ENCODE results near the gene ATP1A4.

DNA sequence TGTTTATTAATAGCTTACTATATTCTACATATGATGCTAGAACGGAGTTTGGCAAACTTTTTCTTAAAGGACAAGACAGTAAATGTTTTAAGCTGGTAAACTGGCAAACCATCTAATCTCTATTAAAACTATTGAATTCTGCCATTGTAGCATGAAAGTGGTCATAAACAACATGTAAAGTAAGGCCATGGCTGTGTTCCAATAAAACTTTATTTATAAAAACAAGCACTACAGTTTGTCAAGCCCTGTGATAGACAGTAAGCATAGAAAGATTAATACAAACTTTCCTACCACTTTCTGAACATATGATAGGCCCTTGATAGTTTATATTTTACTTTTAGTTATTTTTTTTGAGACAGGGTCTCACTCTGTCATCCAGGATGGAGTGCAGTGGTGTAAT, 76.2 kb downstream of the ATP1A4 start:
- TF ChIP-seq, protein P1, sequence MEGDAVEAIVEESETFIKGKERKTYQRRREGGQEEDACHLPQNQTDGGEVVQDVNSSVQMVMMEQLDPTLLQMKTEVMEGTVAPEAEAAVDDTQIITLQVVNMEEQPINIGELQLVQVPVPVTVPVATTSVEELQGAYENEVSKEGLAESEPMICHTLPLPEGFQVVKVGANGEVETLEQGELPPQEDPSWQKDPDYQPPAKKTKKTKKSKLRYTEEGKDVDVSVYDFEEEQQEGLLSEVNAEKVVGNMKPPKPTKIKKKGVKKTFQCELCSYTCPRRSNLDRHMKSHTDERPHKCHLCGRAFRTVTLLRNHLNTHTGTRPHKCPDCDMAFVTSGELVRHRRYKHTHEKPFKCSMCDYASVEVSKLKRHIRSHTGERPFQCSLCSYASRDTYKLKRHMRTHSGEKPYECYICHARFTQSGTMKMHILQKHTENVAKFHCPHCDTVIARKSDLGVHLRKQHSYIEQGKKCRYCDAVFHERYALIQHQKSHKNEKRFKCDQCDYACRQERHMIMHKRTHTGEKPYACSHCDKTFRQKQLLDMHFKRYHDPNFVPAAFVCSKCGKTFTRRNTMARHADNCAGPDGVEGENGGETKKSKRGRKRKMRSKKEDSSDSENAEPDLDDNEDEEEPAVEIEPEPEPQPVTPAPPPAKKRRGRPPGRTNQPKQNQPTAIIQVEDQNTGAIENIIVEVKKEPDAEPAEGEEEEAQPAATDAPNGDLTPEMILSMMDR (tag by site-specific recombination; IDR thresholded peaks at IDR 0.05), result no peak
- TF ChIP-seq, protein P2, sequence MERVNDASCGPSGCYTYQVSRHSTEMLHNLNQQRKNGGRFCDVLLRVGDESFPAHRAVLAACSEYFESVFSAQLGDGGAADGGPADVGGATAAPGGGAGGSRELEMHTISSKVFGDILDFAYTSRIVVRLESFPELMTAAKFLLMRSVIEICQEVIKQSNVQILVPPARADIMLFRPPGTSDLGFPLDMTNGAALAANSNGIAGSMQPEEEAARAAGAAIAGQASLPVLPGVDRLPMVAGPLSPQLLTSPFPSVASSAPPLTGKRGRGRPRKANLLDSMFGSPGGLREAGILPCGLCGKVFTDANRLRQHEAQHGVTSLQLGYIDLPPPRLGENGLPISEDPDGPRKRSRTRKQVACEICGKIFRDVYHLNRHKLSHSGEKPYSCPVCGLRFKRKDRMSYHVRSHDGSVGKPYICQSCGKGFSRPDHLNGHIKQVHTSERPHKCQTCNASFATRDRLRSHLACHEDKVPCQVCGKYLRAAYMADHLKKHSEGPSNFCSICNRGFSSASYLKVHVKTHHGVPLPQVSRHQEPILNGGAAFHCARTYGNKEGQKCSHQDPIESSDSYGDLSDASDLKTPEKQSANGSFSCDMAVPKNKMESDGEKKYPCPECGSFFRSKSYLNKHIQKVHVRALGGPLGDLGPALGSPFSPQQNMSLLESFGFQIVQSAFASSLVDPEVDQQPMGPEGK (tag by site-specific recombination; IDR thresholded peaks at IDR 0.05), result no peak
- TF ChIP-seq ZNF548 (tag by site-specific recombination; IDR thresholded peaks at IDR 0.05), result no peak
- TF ChIP-seq PRDM1 (tag by site-specific recombination; IDR thresholded peaks at IDR 0.05), result no peak
- TF ChIP-seq ZIC2 (tag by site-specific recombination; IDR thresholded peaks at IDR 0.05), result no peak
- no peak for TF ChIP-seq ZNF23 (tag by site-specific recombination; IDR thresholded peaks at IDR 0.05; ENCODE audit: borderline replicate concordance)
- TF ChIP-seq RBAK (tag by site-specific recombination; IDR thresholded peaks at IDR 0.05), result no peak
